RWPE2 (cell line): Measurements from ENCODE around the gene SDHAF1.

ENCODE experiments used
- ATAC-seq: fragments of 200-7000 bp; cut with Tn5 transposase; 3 replicates; pipeline ENCODE4 v1.9.1; 2021; ENCODE audit warnings: low read depth
- DNase-seq: peaks from one replicate; pipeline ENCODE4 v3.0.0-alpha.2; 2020; ENCODE audit warnings: low spot score
- H3K27ac ChIP-seq: fragments of 450-650 bp; 2 replicates; pipeline ENCODE4 v1.5.1; 2017; ENCODE audit warnings: mild to moderate bottlenecking; ENCODE audit not compliant: poor library complexity, severe bottlenecking
- H3K27me3 ChIP-seq: fragments of 250-450 bp; sonication (Bioruptor Pico); 2 replicates; pipeline ENCODE4 v1.5.1; 2021; ENCODE audit warnings: mild to moderate bottlenecking, moderate library complexity; ENCODE audit not compliant: insufficient read depth, poor library complexity, severe bottlenecking
- H3K36me3 ChIP-seq: fragments of 250-450 bp; sonication (Bioruptor Pico); 2 replicates; pipeline ENCODE4 v1.5.1; 2020; ENCODE audit warnings: low read depth, mild to moderate bottlenecking, moderate library complexity
- H3K4me1 ChIP-seq: fragments of 250-450 bp; sonication (Bioruptor Pico); 2 replicates; pipeline ENCODE4 v1.5.1; 2021; ENCODE audit warnings: mild to moderate bottlenecking, moderate library complexity; ENCODE audit not compliant: insufficient read depth, poor library complexity, severe bottlenecking
- H3K4me3 ChIP-seq: fragments of 250-450 bp; sonication (Bioruptor Pico); 2 replicates; pipeline ENCODE4 v1.5.1; 2021; ENCODE audit warnings: mild to moderate bottlenecking, moderate library complexity; ENCODE audit not compliant: severe bottlenecking
- H3K9me3 ChIP-seq: fragments of 250-450 bp; sonication (Bioruptor Pico); 2 replicates; pipeline ENCODE4 v1.5.1; 2021; ENCODE audit warnings: mild to moderate bottlenecking, moderate library complexity; ENCODE audit not compliant: severe bottlenecking
- CTCF ChIP-seq: fragments of 450-650 bp; IDR thresholded peaks from one replicate; pipeline ENCODE4 v1.5.1; 2017; ENCODE audit warnings: mild to moderate bottlenecking, moderate library complexity; ENCODE audit not compliant: poor library complexity, severe bottlenecking

The SDHAF1 gene

DNA sequence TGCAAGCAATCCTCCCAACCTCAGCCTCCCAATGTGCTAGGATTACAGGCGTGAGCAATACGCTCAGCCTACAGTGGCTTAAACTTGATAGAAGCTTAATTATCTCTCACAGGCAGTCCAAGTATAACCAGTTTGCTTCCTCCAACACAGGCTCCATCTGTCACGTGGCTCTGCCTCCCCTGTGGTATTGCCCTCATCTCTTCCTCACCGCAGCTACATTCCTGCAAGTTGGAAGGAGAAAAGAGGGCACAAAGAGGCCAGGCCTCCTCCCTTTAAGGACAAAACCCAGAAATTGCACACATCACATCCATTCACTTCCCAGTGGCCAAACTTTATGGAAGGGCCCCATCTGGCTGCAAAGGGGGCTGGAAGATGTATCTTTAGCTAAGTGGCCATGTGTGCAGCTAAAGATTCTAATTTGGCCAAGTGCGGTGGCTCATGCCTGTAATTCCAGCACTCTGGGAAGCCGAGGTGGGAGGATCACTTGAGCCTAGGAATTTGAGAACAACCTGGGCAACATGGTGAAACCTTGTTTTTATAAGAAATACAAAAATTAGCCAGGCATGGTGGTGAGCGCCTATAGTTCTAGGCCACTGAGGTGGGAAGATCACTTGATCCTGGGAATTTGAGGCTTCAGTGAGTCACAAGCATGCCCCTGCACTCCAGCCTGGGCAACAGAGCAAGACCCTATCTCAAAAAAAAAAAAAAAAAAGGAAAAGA is 3.1 kb upstream of the SDHAF1 start:
- Histone ChIP-seq H3K4me3 (no peak overlapping the region), H3K9me3 (no peaks in the 10 kb centered on the region), H3K27me3 (peaks cover 4% of the 10 kb centered on the region), H3K27ac (no peak overlapping the region), H3K36me3 (0 out of 2 replicates have a peak, but pooled peaks cover 6% of the 10 kb centered on the region), H3K4me1 (peaks cover 3% of the 10 kb centered on the region)
- DNase-seq (no peak), ATAC-seq (no peak)
- TF ChIP-seq CTCF, result no peak

DNA sequence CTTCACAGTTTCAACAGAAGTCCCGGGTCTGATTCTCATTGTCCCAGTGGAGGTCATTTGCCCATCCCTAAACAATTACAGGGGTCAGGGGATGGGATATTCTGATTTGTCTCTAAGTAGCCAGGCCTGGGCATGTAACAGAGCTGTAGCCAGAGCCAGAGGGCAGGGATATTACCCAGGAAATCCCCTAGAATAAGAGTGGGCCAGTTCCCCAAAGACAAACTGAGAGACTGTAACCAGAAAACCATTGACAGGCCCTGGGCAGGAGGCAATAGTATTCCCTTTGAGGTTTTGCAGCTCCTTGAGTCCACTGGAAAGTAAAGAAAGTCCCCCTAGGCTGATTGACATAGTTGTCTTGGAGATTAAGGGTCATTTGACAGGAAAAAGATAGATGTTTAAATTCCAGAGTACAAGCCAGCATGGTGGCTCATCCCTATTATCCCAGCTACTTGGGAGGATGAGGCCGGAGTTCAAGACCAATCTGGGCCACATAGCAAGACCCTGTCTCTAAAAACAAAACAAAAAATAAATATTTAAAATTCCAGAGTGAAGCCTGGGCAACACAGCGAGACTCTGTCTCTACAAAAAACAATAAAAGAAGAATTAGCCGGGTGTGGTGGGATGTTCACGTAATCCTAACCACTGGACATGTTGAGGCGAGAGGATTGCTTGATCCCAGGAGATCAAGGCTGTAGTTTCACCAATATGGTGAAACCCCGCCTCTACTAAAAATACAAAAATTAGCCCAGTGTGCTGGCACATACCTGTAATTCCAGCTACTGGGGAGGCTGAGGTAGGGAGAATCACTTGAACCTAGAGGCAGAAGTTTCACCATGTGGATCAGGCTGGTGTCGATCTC is 1.9 kb upstream of the SDHAF1 start:
- H3K27me3 ChIP-seq, result no peaks in the 10 kb centered on the region
- H3K4me3 ChIP-seq, result no peak overlapping the region
- TF ChIP-seq CTCF, result no peak
- ATAC-seq, result no peak
- peaks cover 11% of the 10 kb centered on the region for H3K36me3 ChIP-seq
- DNase-seq, result no peak
- peaks cover 3% of the 10 kb centered on the region for H3K4me1 ChIP-seq
- no peaks in the 10 kb centered on the region for H3K9me3 ChIP-seq
- no peak overlapping the region for H3K27ac ChIP-seq

- no peak for DNase-seq
- H3K4me3 ChIP-seq, result peak overlapping the region; percentile 61
These were observed 927 bp upstream of the SDHAF1 start for GRCh38 chr19:35993923-35994598.

GRCh38 chr19:35996777-35997176 is 1.8 kb downstream of the SDHAF1 start:
- H3K27ac ChIP-seq, result no peak overlapping the region
- no peaks in the 10 kb centered on the region for H3K27me3 ChIP-seq
- peaks cover 3% of the 10 kb centered on the region for H3K4me1 ChIP-seq
- peaks cover 18% of the 10 kb centered on the region for H3K36me3 ChIP-seq
- H3K4me3 ChIP-seq, result no peak overlapping the region
- no peak for DNase-seq
- H3K9me3 ChIP-seq, result no peaks in the 10 kb centered on the region
- TF ChIP-seq CTCF, result no peak
- no peak for ATAC-seq

More at GRCh38 chr19:35993923-35994598, 927 bp upstream of the SDHAF1 start:
- no peaks in the 10 kb centered on the region for H3K27me3 ChIP-seq
- no peaks in the 10 kb centered on the region for H3K9me3 ChIP-seq
- peaks cover 18% of the 10 kb centered on the region for H3K36me3 ChIP-seq
- TF ChIP-seq CTCF, result no peak
- H3K4me1 ChIP-seq, result peaks cover 3% of the 10 kb centered on the region
- no peak overlapping the region for H3K27ac ChIP-seq
- no peak for ATAC-seq
